Endothelial cell of umbilical vein (primary cell): Measurements from ENCODE around the gene ADAP1. TPM values are rescaled to one million over a fixed set of nuclear protein-coding genes. Genes with fewer than 3 reads are reported as not detected.

Source experiments
- BruUV-seq: library from RNA; stranded (reverse); fragments of 400-500 nt; replicated peaks from 2 replicates; lab custom pipeline; 2021; lab: Mats Ljungman, UMichigan
- CTCF ChIA-PET: fragments of 300-600, 350-600 bp; sonication (Branson Sonifier 250); formaldehyde crosslinking; loops from one replicate; lab custom pipeline; 2021; ENCODE audit warnings: antibody characterized with exemption, inconsistent platforms; lab: Charles Lee
- POLR2A ChIA-PET: fragments of 300-600, 350-600 bp; sonication (Branson Sonifier 250); formaldehyde crosslinking; loops from one replicate; lab custom pipeline; 2021; ENCODE audit warnings: antibody characterized with exemption, inconsistent platforms; lab: Charles Lee
- DNase-seq: peaks from one replicate; pipeline ENCODE4 v3.0.0-alpha.2; 2011; ENCODE audit warnings: low read depth, low spot score
- FAIRE-seq: peaks from 2 replicates; lab custom pipeline; 2011; peaks lifted over from hg19 to GRCh38; lab: Jason Lieb, UNC
- H2AFZ ChIP-seq: 2 replicates; pipeline ENCODE4 v1.6.0; 2012; ENCODE audit warnings: low read depth, low read length, control low read depth, inconsistent platforms
- H3K27ac ChIP-seq: 2 replicates; pipeline ENCODE4 v1.5.1; 2011; ENCODE audit warnings: low read depth, mild to moderate bottlenecking, control low read depth, low read length, moderate library complexity; ENCODE audit not compliant: insufficient read depth
- H3K27me3 ChIP-seq, 2 experiments: 2 replicates each; pipeline versions ENCODE4 v1.6.0 to v1.6.1; 2011; ENCODE audit warnings: low read length in 2 of 2, mixed read lengths in 1 of 2; ENCODE audit not compliant: control insufficient read depth in 2 of 2, insufficient read depth in 2 of 2
- H3K36me3 ChIP-seq, 2 experiments: 2 replicates in 1 of 2; 3 replicates in 1 of 2; pipeline ENCODE4 v1.5.1; 2011; ENCODE audit warnings: low read length in 2 of 2, mild to moderate bottlenecking in 1 of 2, moderate library complexity in 1 of 2; ENCODE audit not compliant: control insufficient read depth in 2 of 2, insufficient read depth in 2 of 2; ENCODE audit errors: extremely low read depth in 1 of 2
- H3K4me1 ChIP-seq: 3 replicates; pipeline ENCODE4 v1.5.1; 2011; ENCODE audit warnings: mild to moderate bottlenecking, low read length; ENCODE audit not compliant: control insufficient read depth, insufficient read depth; ENCODE audit errors: extremely low read depth
- H3K4me2 ChIP-seq: 2 replicates; pipeline ENCODE4 v1.6.1; 2011; ENCODE audit warnings: low read length, control low read depth, mixed read lengths; ENCODE audit not compliant: insufficient read depth
- H3K4me3 ChIP-seq, 3 experiments: fragments of 200-600 bp in 1 of 3; sonication (generic), shearing (Covaris generic) in 1 of 3; replicated peaks in 1 of 3; 2 replicates each; pipeline ENCODE4 v1.5.1; 2011 to 2016; ENCODE audit warnings: control low read depth in 3 of 3, low read length in 3 of 3, mild to moderate bottlenecking in 2 of 3, inconsistent platforms in 1 of 3, low read depth in 1 of 3, moderate library complexity in 1 of 3; ENCODE audit not compliant: insufficient read depth in 1 of 3
- H3K79me2 ChIP-seq: 2 replicates; pipeline ENCODE4 v1.6.0; 2012; ENCODE audit warnings: low read length, inconsistent platforms; ENCODE audit not compliant: control insufficient read depth, insufficient read depth
- H3K9ac ChIP-seq: replicated peaks from 2 replicates; pipeline ENCODE3; 2011; ENCODE audit warnings: low read length, control low read depth; ENCODE audit not compliant: insufficient read depth; ENCODE audit errors: extremely low read depth
- H3K9me1 ChIP-seq: replicated peaks from 3 replicates; pipeline ENCODE4 v1.6.0; 2011; ENCODE audit warnings: mild to moderate bottlenecking, low read length; ENCODE audit not compliant: control insufficient read depth, insufficient read depth; ENCODE audit errors: extremely low read depth
- H3K9me3 ChIP-seq: replicated peaks from 2 replicates; pipeline ENCODE4 v1.5.1; 2012; ENCODE audit warnings: low read length, inconsistent platforms; ENCODE audit not compliant: control insufficient read depth, insufficient read depth
- H4K20me1 ChIP-seq: replicated peaks from 2 replicates; pipeline ENCODE3; 2011; ENCODE audit warnings: mild to moderate bottlenecking, low read length; ENCODE audit not compliant: control insufficient read depth, insufficient read depth; ENCODE audit errors: extremely low read depth
- EZH2 ChIP-seq: IDR thresholded peaks from 2 replicates; pipeline ENCODE4 v1.6.1; 2012; ENCODE audit warnings: borderline replicate concordance, low read depth, mild to moderate bottlenecking, moderate library complexity, low read length, inconsistent platforms; ENCODE audit not compliant: severe bottlenecking
- FOS ChIP-seq: IDR thresholded peaks from 2 replicates; pipeline ENCODE4 v1.6.1; 2011; ENCODE audit warnings: mild to moderate bottlenecking, low read length, moderate library complexity, borderline replicate concordance; ENCODE audit not compliant: insufficient read depth
- GATA2 ChIP-seq: IDR thresholded peaks from 2 replicates; pipeline ENCODE4 v1.7.0; 2011; ENCODE audit warnings: low read depth, mild to moderate bottlenecking, moderate library complexity, mixed read lengths, low read length; ENCODE audit not compliant: insufficient read length, insufficient read depth
- JUN ChIP-seq: IDR thresholded peaks from 2 replicates; pipeline ENCODE4 v1.6.1; 2011; ENCODE audit warnings: borderline replicate concordance, low read depth; ENCODE audit not compliant: insufficient read length, insufficient read depth
- MYC ChIP-seq: IDR thresholded peaks from one replicate; pipeline ENCODE4 v1.6.1; 2011; ENCODE audit warnings: mild to moderate bottlenecking, low read depth, low read length
- POLR2A ChIP-seq: IDR thresholded peaks from 2 replicates; pipeline ENCODE4 v1.6.1; 2012; ENCODE audit warnings: low read depth, mild to moderate bottlenecking, control low read depth, low read length
- POLR2AphosphoS5 ChIP-seq: IDR thresholded peaks from 2 replicates; pipeline ENCODE4 v1.6.1; 2012; ENCODE audit warnings: low read depth, mild to moderate bottlenecking, control low read depth, low read length, moderate library complexity; ENCODE audit not compliant: insufficient read depth
- dilution Hi-C: fragments of 300-500 bp; cut with MboI; formaldehyde crosslinking; loops from one replicate; pipeline ENCODE4 v1.15.0; 2019; ENCODE audit warnings: low sequenced_read_pairs; ENCODE audit not compliant: extremely low pct_ligation_motif_present
- intact Hi-C: fragments of 100-400 bp; cut with micrococcal nuclease; formaldehyde crosslinking; loops from one replicate; pipeline ENCODE4 v1.10.0; 2022
- polyA plus RNA-seq, 4 experiments: library from polyadenylated mRNA; depleted of rRNA in 3 of 4; stranded (reverse) in 3 of 4; unstranded in 1 of 4; fragments of >200 nt; gene quantifications; 2 replicates each; pipeline versions ENCODE4 v1.2.1 to v1.2.3, GENCODE V29; 2011 to 2012; ENCODE audit warnings: missing spikeins in 1 of 4
- total RNA-seq: library from RNA; stranded (reverse); gene quantifications from 2 replicates; pipeline ENCODE4 v1.2.3, GENCODE V29; 2021
- TF ChIP-seq, protein P1 (sequence below), 2 donors: IDR thresholded peaks; 1 replicate in 1 of 2; 2 replicates in 1 of 2; pipeline ENCODE4 v1.5.1; 2011; ENCODE audit warnings: low read length in 2 of 2, mild to moderate bottlenecking in 2 of 2, moderate library complexity in 2 of 2, control low read depth in 1 of 2, inconsistent platforms in 1 of 2, low read depth in 1 of 2; ENCODE audit not compliant: insufficient read depth in 1 of 2; ENCODE audit errors: extremely low read depth in 1 of 2
- TF ChIP-seq, protein P2 (sequence below): IDR thresholded peaks from 2 replicates; pipeline ENCODE4 v1.6.1; 2011; ENCODE audit not compliant: insufficient read depth, insufficient read length

The ADAP1 gene
- total and polyA plus RNA-seq, 2 donors (not counting 3 experiments of a cell fraction or from before 2014, with no cell fraction given) = 0.49 to 0.58 TPM

DNA sequence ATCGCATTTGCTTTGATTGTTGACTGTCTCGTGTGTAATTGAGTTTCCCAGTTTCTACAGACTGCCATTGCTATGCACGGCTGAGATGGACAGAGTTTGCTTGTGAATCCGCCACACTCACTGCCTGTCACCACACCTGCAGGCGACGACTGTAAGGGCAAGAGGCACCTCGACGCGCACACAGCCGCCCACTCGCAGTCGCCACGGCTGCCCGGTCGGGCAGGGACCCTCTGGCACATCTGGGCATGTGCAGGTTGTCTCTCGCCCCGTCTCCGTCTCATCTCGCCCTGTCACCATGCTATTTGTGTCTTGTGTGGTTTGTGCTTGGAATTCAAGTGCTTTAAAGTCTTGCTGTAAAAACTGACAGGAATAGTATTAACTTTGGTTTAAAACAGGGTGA, 104.7 kb downstream of the ADAP1 start:
- no peaks in the 10 kb centered on the region for H3K79me2 ChIP-seq
- CTCF ChIA-PET = interaction anchor here (1.2 to 1.5 kb wide), 3 partner anchors 24 to 528 kb away, joined by 3 to 5 read pairs (median 3); no protein-coding TSS in a partner anchor
- dilution Hi-C loops = no loop called here

More for the DNA sequence above, 104.7 kb downstream of the ADAP1 start:
- FAIRE-seq (no peak), DNase-seq (no peak)
- no TSS peak for BruUV-seq
- intact Hi-C loops = no loop called here
- H3K27ac ChIP-seq = no peak overlapping the region
- TF ChIP-seq EZH2 = no peak
- TF ChIP-seq JUN = no peak
- TF ChIP-seq POLR2A = no peak
- no peak for TF ChIP-seq POLR2AphosphoS5
- no peak for TF ChIP-seq FOS
- TF ChIP-seq, protein P1, sequence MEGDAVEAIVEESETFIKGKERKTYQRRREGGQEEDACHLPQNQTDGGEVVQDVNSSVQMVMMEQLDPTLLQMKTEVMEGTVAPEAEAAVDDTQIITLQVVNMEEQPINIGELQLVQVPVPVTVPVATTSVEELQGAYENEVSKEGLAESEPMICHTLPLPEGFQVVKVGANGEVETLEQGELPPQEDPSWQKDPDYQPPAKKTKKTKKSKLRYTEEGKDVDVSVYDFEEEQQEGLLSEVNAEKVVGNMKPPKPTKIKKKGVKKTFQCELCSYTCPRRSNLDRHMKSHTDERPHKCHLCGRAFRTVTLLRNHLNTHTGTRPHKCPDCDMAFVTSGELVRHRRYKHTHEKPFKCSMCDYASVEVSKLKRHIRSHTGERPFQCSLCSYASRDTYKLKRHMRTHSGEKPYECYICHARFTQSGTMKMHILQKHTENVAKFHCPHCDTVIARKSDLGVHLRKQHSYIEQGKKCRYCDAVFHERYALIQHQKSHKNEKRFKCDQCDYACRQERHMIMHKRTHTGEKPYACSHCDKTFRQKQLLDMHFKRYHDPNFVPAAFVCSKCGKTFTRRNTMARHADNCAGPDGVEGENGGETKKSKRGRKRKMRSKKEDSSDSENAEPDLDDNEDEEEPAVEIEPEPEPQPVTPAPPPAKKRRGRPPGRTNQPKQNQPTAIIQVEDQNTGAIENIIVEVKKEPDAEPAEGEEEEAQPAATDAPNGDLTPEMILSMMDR (IDR thresholded peaks at IDR 0.05; ENCODE audit: extremely low read depth in 1 of 2, insufficient read depth in 1 of 2, low read depth in 1 of 2, low read length in 2 of 2) = no peak
- TF ChIP-seq, protein P2, sequence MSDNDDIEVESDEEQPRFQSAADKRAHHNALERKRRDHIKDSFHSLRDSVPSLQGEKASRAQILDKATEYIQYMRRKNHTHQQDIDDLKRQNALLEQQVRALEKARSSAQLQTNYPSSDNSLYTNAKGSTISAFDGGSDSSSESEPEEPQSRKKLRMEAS = no peak
- no peak for TF ChIP-seq MYC
- no peak for TF ChIP-seq GATA2
- H3K9me3 ChIP-seq = no peaks in the 10 kb centered on the region
- H3K4me1 ChIP-seq = no peaks in the 10 kb centered on the region
- H2AFZ ChIP-seq = no peak overlapping the region
- no peaks in the 10 kb centered on the region for H3K9me1 ChIP-seq
- no peaks in the 10 kb centered on the region for H3K27me3 ChIP-seq
- H4K20me1 ChIP-seq = no peaks in the 10 kb centered on the region
- H3K4me3 ChIP-seq = no peak overlapping the region
- POLR2A ChIA-PET = no interaction called here
- no peak overlapping the region for H3K4me2 ChIP-seq
- peaks cover 6 to 39% of the 10 kb centered on the region in 2 experiments for H3K36me3 ChIP-seq
- no peak overlapping the region for H3K9ac ChIP-seq
